SK-N-SH (cell line): ENCODE measurements around the gene SVBP.
"Not testable (repeated sequence)": the region's sequence is repeated elsewhere in the genome, so short reads cannot be mapped to it uniquely, and the experiment has no call there.

Experiments used
- CTCF ChIP-seq: fragments of 200-600 bp; sonication (generic); IDR thresholded peaks from 2 replicates; pipeline ENCODE4 v1.6.1; 2017; ENCODE audit warnings: antibody characterized with exemption, mild to moderate bottlenecking, moderate library complexity
- EZH2phosphoT487 ChIP-seq: fragments of 200-600 bp; sonication (generic); IDR thresholded peaks from 2 replicates; pipeline ENCODE4 v1.6.1; 2017; ENCODE audit warnings: low read depth, mixed run types, mild to moderate bottlenecking, antibody characterized with exemption, moderate library complexity, borderline replicate concordance
- FOSL2 ChIP-seq: IDR thresholded peaks from 2 replicates; pipeline ENCODE4 v1.4.0; 2012; ENCODE audit warnings: low read depth, mild to moderate bottlenecking, moderate library complexity, borderline replicate concordance
- FOXM1 ChIP-seq: IDR thresholded peaks from 2 replicates; pipeline ENCODE4 v1.4.0; 2012; ENCODE audit warnings: low read depth, mild to moderate bottlenecking
- GABPA ChIP-seq: IDR thresholded peaks from 2 replicates; pipeline ENCODE4 v1.4.0; 2012; ENCODE audit warnings: low read depth, mild to moderate bottlenecking
- JUND ChIP-seq: IDR thresholded peaks from 2 replicates; pipeline ENCODE4 v1.4.0; 2012
- MEF2A ChIP-seq: IDR thresholded peaks from 2 replicates; pipeline ENCODE4 v1.4.0; 2012; ENCODE audit warnings: low read depth, borderline replicate concordance
- POLR2AphosphoS5 ChIP-seq: IDR thresholded peaks from 2 replicates; pipeline ENCODE4 v1.6.1; 2012; ENCODE audit warnings: low read depth, low read length
- RCOR1 ChIP-seq: fragments of 150-350 bp; IDR thresholded peaks from 2 replicates; pipeline ENCODE4 v1.6.1; 2017; ENCODE audit warnings: antibody characterized with exemption, low read length
- SIN3A ChIP-seq: IDR thresholded peaks from 2 replicates; pipeline ENCODE4 v1.6.1; 2012; ENCODE audit warnings: low read depth, mild to moderate bottlenecking, low read length, moderate library complexity, borderline replicate concordance
- TAF1 ChIP-seq: IDR thresholded peaks from 2 replicates; pipeline ENCODE4 v1.6.1; 2012; ENCODE audit warnings: low read depth, mild to moderate bottlenecking, low read length, moderate library complexity, borderline replicate concordance
- TCF12 ChIP-seq: IDR thresholded peaks from 2 replicates; pipeline ENCODE4 v1.4.0; 2012

GRCh38 chr1:42856554-42856953 lies 39.4 kb upstream of the SVBP start:
- not testable (repeated sequence) for TF ChIP-seq CTCF, POLR2AphosphoS5, FOXM1, RCOR1, TCF12, FOSL2, SIN3A, MEF2A, JUND, TAF1, EZH2phosphoT487, GABPA
